Measurements from ENCODE around the gene PRSS21. TPM values are rescaled to one million over a fixed set of nuclear protein-coding genes. Genes with fewer than 3 reads are reported as not detected.

PRSS21 gene
- 1 to 10 TPM in 2 of 4 donors, not detected in 2; 1.6 to 1.9 TPM for total RNA-seq

- intact Hi-C loops (cut with DNase I; ENCODE audit: low total_unique reads): no loop called here
- TF ChIP-seq POLR2A (IDR thresholded peaks at IDR 0.05) (no peak), CTCF (IDR thresholded peaks at IDR 0.05) (peak in 1 of 5 experiments; percentile 9)
- WGBS, 2 donors (ENCODE audit: low coverage in 1 of 2): 79 to 82% methylated on average over 2 to 28 of the region's 28 CpGs
- DNase-seq: peak; percentile 8
- Histone ChIP-seq H3K4me3 (peak within 1 kb of the TSS in 1 of 4 donors; percentile 1), H3K36me3 (no peaks in the 10 kb centered on the region), H3K27me3 (peaks cover 11% of the 10 kb centered on the region), H3K4me1 (peaks cover 0 to 4% (median 0%) of the 10 kb centered on the region in 4 donors), H3K27ac (no peak within 1 kb of the TSS), H3K9me3 (no peaks in the 10 kb centered on the region)
- in situ Hi-C loops (cut with MboI; ENCODE audit: low pct_ligation_motif_present in 1 of 4, low pct_unique_long_range_greater_than_20kb in 1 of 4, low sequenced_read_pairs in 3 of 4): no loop called here
These were observed at the start of gene PRSS21 for GRCh38 chr16:2816751-2817339. Gene PRSS21, plus strand, starts transcription at chr16:2817237. Its CDS starts 32 bp downstream, at chr16:2817269.

- in situ Hi-C loops (cut with MboI; ENCODE audit: low pct_ligation_motif_present in 1 of 4, low pct_unique_long_range_greater_than_20kb in 1 of 4, low sequenced_read_pairs in 3 of 4) (no loop called here), intact Hi-C loops (cut with DNase I; ENCODE audit: low total_unique reads) (no loop called here)
- H3K4me1 ChIP-seq: peaks cover 12 to 36% (median 22%) of the 10 kb centered on the region in 4 donors
- H3K4me3 ChIP-seq: no peak overlapping the region
- 75 to 78% methylated on average over 8 to 14 of the region's 14 CpGs for WGBS, 2 donors (ENCODE audit: low coverage in 1 of 2)
- DNase-seq: no peak
- TF ChIP-seq CTCF (IDR thresholded peaks at IDR 0.05): no peak
- no peak for TF ChIP-seq POLR2A (IDR thresholded peaks at IDR 0.05)
- TF ChIP-seq POLR2AphosphoS5 (IDR thresholded peaks at IDR 0.05): no peak
- no peak for TF ChIP-seq EP300 (IDR thresholded peaks at IDR 0.05; ENCODE audit: low read depth)
- H3K36me3 ChIP-seq: peaks cover 0 to 90% (median 34%) of the 10 kb centered on the region in 4 donors
- H3K27ac ChIP-seq: peak overlapping the region in 2 of 4 donors; percentile 80 to 83
- no peaks in the 10 kb centered on the region for H3K9me3 ChIP-seq
- H3K27me3 ChIP-seq: no peaks in the 10 kb centered on the region
These were observed 49.1 kb upstream of the PRSS21 start for GRCh38 chr16:2767891-2768290.

GRCh38 chr16:2768403-2769089, 48.5 kb upstream of the PRSS21 start:
- peak overlapping the region; percentile 64 to 83 (median 80) for H3K27ac ChIP-seq
- TF ChIP-seq CTCF (IDR thresholded peaks at IDR 0.05): no peak
- no peak for TF ChIP-seq EP300 (IDR thresholded peaks at IDR 0.05; ENCODE audit: low read depth)
- TF ChIP-seq POLR2AphosphoS5 (IDR thresholded peaks at IDR 0.05): no peak
- no peak for TF ChIP-seq POLR2A (IDR thresholded peaks at IDR 0.05)
- peaks cover 12 to 36% (median 22%) of the 10 kb centered on the region in 4 donors for H3K4me1 ChIP-seq
- no peaks in the 10 kb centered on the region for H3K9me3 ChIP-seq
- H3K4me3 ChIP-seq: no peak overlapping the region
- intact Hi-C loops (cut with DNase I; ENCODE audit: low total_unique reads) (no loop called here), in situ Hi-C loops (cut with MboI; ENCODE audit: low pct_ligation_motif_present in 1 of 4, low pct_unique_long_range_greater_than_20kb in 1 of 4, low sequenced_read_pairs in 3 of 4) (no loop called here)
- H3K36me3 ChIP-seq: peaks cover 0 to 84% (median 30%) of the 10 kb centered on the region in 4 donors
- H3K27me3 ChIP-seq: no peaks in the 10 kb centered on the region
- WGBS, 2 donors (ENCODE audit: low coverage in 1 of 2): 87 to 100% methylated on average over 1 to 17 of the region's 17 CpGs
- DNase-seq: no peak

GRCh38 chr16:2769100-2769529, 47.9 kb upstream of the PRSS21 start:
- H3K27me3 ChIP-seq: no peaks in the 10 kb centered on the region
- no peaks in the 10 kb centered on the region for H3K9me3 ChIP-seq
- no peak for DNase-seq
- in situ Hi-C loops (cut with MboI; ENCODE audit: low pct_ligation_motif_present in 1 of 4, low pct_unique_long_range_greater_than_20kb in 1 of 4, low sequenced_read_pairs in 3 of 4) (no loop called here), intact Hi-C loops (cut with DNase I; ENCODE audit: low total_unique reads) (no loop called here)
- peaks cover 12 to 36% (median 22%) of the 10 kb centered on the region in 4 donors for H3K4me1 ChIP-seq
- H3K4me3 ChIP-seq: no peak overlapping the region
- TF ChIP-seq POLR2AphosphoS5 (IDR thresholded peaks at IDR 0.05): no peak
- no peak for TF ChIP-seq CTCF (IDR thresholded peaks at IDR 0.05)
- no peak for TF ChIP-seq POLR2A (IDR thresholded peaks at IDR 0.05)
- TF ChIP-seq EP300 (IDR thresholded peaks at IDR 0.05; ENCODE audit: low read depth): no peak
- WGBS, 2 donors (ENCODE audit: low coverage in 1 of 2): 83% methylated on average over 11 of the region's 11 CpGs; no CpG with 5 or more reads in 1 of the 2 donors
- peaks cover 0 to 78% (median 27%) of the 10 kb centered on the region in 4 donors for H3K36me3 ChIP-seq
- peak overlapping the region; percentile 64 to 83 (median 80) for H3K27ac ChIP-seq
